Cardiac muscle cell (in vitro differentiated cells and primary cell): ENCODE measurements around the gene ZDHHC6. TPM values are rescaled to one million over a fixed set of nuclear protein-coding genes. Genes with fewer than 3 reads are reported as not detected.

ENCODE experiments used
- DNase-seq, 2 donors: peaks; one replicate each; pipeline versions ENCODE4 v3.0.0 to v3.0.0-alpha.2; 2010 to 2017; ENCODE audit warnings: low read depth in 1 of 2, low spot score in 1 of 2
- H3K27ac ChIP-seq: fragments of 200-600 bp; sonication (generic); 2 replicates; pipeline ENCODE4 v1.5.1; 2016
- H3K27me3 ChIP-seq: fragments of 200-600 bp; sonication (generic); 2 replicates; pipeline ENCODE4 v1.6.0; 2016; ENCODE audit warnings: control low read depth
- H3K36me3 ChIP-seq: fragments of 200-600 bp; sonication (generic); 2 replicates; pipeline ENCODE4 v1.5.1; 2016; ENCODE audit warnings: control low read depth
- H3K4me1 ChIP-seq: fragments of 200-600 bp; sonication (generic); 2 replicates; pipeline ENCODE4 v1.8.1; 2017; ENCODE audit warnings: low read depth, mild to moderate bottlenecking, mixed run types
- H3K4me3 ChIP-seq: fragments of 200-600 bp; sonication (generic); 2 replicates; pipeline ENCODE4 v1.5.1; 2016; ENCODE audit warnings: mild to moderate bottlenecking
- H3K9me3 ChIP-seq: fragments of 200-600 bp; sonication (generic); 2 replicates; pipeline ENCODE4 v1.5.1; 2017; ENCODE audit warnings: low read depth, mild to moderate bottlenecking, control low read depth
- CTCF ChIP-seq: IDR thresholded peaks from 2 replicates; pipeline ENCODE4 v1.5.1; 2012; ENCODE audit warnings: low read depth, mild to moderate bottlenecking, low read length
- polyA plus RNA-seq: library from polyadenylated mRNA; unstranded; fragments of >200 nt; fragmentation: Nextera tagmentation; extraction: Ambion mirVana; gene quantifications from 2 replicates; pipeline ENCODE4 v1.2.1, GENCODE V29; 2016
- total RNA-seq: library from RNA; depleted of rRNA; stranded (reverse); fragments of >200 nt; gene quantifications from 2 replicates; pipeline ENCODE4 v1.2.3, GENCODE V29; 2016

ZDHHC6 gene
- total and polyA plus RNA-seq, 2 experiments from 2014 or later: 12.1 to 37.4 TPM

DNA sequence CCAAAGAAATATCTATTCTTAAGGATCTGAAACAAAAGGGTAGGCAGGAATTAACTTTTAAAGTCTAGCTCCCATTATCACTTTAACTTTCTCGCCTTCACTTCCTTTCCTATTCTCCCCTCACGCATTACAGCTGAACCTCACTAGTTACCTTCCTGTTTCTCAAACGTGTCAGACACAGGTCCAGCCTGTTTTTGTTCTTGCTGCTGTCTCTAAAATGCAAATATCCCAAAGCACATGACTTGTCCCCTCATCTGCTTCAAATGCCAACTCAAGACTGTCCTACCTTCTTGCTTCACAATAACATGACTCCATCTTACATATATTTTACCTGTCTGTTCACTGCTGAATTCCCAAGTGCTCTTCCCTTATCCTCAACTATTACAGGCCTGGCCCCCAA is 17.6 kb downstream of the ZDHHC6 start:
- Histone ChIP-seq H3K4me1 (peaks cover under 1% of the 10 kb centered on the region), H3K27ac (no peak overlapping the region), H3K4me3 (no peak overlapping the region), H3K36me3 (peaks cover 35% of the 10 kb centered on the region), H3K9me3 (no peaks in the 10 kb centered on the region), H3K27me3 (no peaks in the 10 kb centered on the region)
- DNase-seq: no peak
- no peak for TF ChIP-seq CTCF

- Histone ChIP-seq H3K4me1 (peaks cover 5% of the 10 kb centered on the region), H3K36me3 (peaks cover 9% of the 10 kb centered on the region), H3K4me3 (no peak overlapping the region), H3K27me3 (no peaks in the 10 kb centered on the region), H3K27ac (no peak overlapping the region), H3K9me3 (no peaks in the 10 kb centered on the region)
- TF ChIP-seq CTCF: no peak
- no peak for DNase-seq
These were observed 20.6 kb downstream of the ZDHHC6 start for GRCh38 chr10:112426111-112426510.

DNA sequence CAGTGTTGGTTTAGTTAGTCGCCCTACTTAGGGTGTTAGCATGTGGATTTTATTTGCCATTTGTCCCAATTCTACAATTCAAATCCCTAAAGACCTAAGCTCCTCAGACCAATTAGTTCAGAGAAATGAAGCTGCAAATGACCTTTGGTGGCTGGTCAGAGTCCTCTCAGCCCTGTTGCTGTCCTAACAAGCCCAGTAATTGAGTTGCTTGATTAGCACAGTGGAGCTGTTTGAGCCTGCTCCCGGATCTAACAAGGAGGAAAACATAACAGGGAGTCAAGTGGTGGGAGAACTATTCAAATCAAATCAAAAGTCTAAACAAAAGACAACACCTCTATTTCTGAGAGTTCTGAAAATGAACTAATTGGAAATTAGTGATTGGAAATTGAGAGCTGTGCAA is 22.1 kb downstream of the ZDHHC6 start:
- Histone ChIP-seq H3K36me3 (no peaks in the 10 kb centered on the region), H3K27me3 (no peaks in the 10 kb centered on the region), H3K27ac (no peak overlapping the region), H3K9me3 (no peaks in the 10 kb centered on the region), H3K4me3 (no peak overlapping the region), H3K4me1 (peaks cover 5% of the 10 kb centered on the region)
- DNase-seq: no peak
- no peak for TF ChIP-seq CTCF

DNA sequence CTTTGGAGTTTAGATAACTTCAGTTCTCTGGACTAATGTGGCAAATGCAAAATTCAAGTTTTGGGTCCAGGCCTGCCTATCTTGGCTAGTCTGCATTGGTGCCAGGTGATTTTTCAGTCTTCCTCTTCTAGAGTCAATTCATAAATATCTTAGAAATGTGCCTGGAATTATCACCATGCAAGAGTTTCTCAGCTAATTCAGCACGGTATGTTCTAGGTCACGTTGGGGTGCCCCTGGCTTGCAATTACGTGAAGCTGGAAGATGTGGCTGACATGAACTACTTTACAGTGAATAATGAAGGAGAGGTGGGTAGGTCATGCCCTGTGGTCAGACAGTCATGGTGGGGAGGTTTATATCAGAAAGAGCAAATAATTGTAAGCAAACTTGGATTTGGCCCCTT is 25.0 kb downstream of the ZDHHC6 start:
- H3K4me1 ChIP-seq: peaks cover 5% of the 10 kb centered on the region
- no peak for TF ChIP-seq CTCF
- H3K4me3 ChIP-seq: no peak overlapping the region
- H3K27me3 ChIP-seq: no peaks in the 10 kb centered on the region
- no peak for DNase-seq
- H3K36me3 ChIP-seq: no peaks in the 10 kb centered on the region
- no peaks in the 10 kb centered on the region for H3K9me3 ChIP-seq
- H3K27ac ChIP-seq: no peak overlapping the region

DNA sequence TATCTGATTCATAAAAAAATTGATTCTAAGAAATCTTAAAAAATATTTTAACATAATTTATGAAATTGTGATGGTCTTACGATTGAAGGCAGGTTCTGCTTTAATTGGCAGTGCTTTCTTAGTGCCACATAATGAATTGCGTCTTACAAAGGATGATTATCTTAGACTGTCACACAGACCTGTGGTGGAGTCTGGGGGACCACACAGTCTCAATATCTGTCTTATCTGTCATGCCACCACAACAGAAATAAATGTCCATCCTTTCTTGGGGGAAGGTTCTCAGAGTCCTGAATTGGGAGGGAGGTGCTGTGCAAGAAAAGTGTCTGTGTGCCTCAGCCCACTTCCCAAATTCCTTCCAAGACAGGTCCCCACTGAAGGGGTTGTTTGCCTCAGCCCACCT is 34.0 kb downstream of the ZDHHC6 start:
- Histone ChIP-seq H3K36me3 (no peaks in the 10 kb centered on the region), H3K4me3 (no peak overlapping the region), H3K4me1 (no peaks in the 10 kb centered on the region), H3K27me3 (no peaks in the 10 kb centered on the region), H3K9me3 (no peaks in the 10 kb centered on the region), H3K27ac (no peak overlapping the region)
- TF ChIP-seq CTCF: no peak
- DNase-seq: no peak

- TF ChIP-seq CTCF: no peak
- Histone ChIP-seq H3K36me3 (no peaks in the 10 kb centered on the region), H3K4me1 (no peaks in the 10 kb centered on the region), H3K27ac (no peak overlapping the region), H3K9me3 (no peaks in the 10 kb centered on the region), H3K27me3 (no peaks in the 10 kb centered on the region), H3K4me3 (no peak overlapping the region)
- DNase-seq: no peak
These were observed 37.0 kb downstream of the ZDHHC6 start for GRCh38 chr10:112409755-112410154.
